SK-N-SH (cell line): ENCODE measurements around the gene PLCE1. TPM values are rescaled to one million over a fixed set of nuclear protein-coding genes. Genes with fewer than 3 reads are reported as not detected.

ENCODE experiments used
- CTCF ChIA-PET: fragments of 300-600, 350-600 bp; formaldehyde crosslinking; extraction: SDS; loops from one replicate; lab custom pipeline; 2021; lab: Yijun Ruan, JAX
- POLR2A ChIA-PET: fragments of 350-600 bp; sonication (Branson Sonifier 250); formaldehyde crosslinking; extraction: SDS; loops from one replicate; lab custom pipeline; 2020; ENCODE audit warnings: antibody characterized with exemption, inconsistent platforms; lab: Yijun Ruan, JAX
- DNase-seq: peaks from one replicate; pipeline ENCODE4 v3.0.0; 2012
- H2AFZ ChIP-seq: fragments of 200-600 bp; sonication (generic); 2 replicates; pipeline ENCODE4 v1.8.1; 2016; ENCODE audit warnings: antibody characterized with exemption, mild to moderate bottlenecking, low read depth
- H3F3A ChIP-seq: fragments of 200-600 bp; sonication (generic); replicated peaks from 2 replicates; pipeline ENCODE3; 2016; ENCODE audit warnings: antibody characterized with exemption, mild to moderate bottlenecking; ENCODE audit not compliant: insufficient read depth
- H3K27ac ChIP-seq, 2 experiments: fragments of 200-500 bp in 1 of 2; fragments of 200-600 bp in 1 of 2; sonication (Bioruptor generic) in 1 of 2; sonication (generic), shearing (Covaris generic) in 1 of 2; 2 replicates each; pipeline versions ENCODE4 v1.5.1 to v1.6.1; 2014 to 2016; ENCODE audit warnings: low read depth in 2 of 2, inconsistent platforms in 1 of 2, low read length in 1 of 2, mild to moderate bottlenecking in 1 of 2, mixed read lengths in 1 of 2
- H3K27me3 ChIP-seq: fragments of 200-600 bp; sonication (generic), shearing (Covaris generic); 2 replicates; pipeline ENCODE4 v1.6.1; 2016; ENCODE audit warnings: mixed run types; ENCODE audit not compliant: insufficient read depth
- H3K36me3 ChIP-seq, 2 experiments: fragments of 200-500 bp in 1 of 2; fragments of 200-600 bp in 1 of 2; sonication (Bioruptor generic) in 1 of 2; sonication (generic) in 1 of 2; replicated peaks in 1 of 2; 2 replicates each; pipeline versions ENCODE3 to v1.5.1; 2014 to 2016; ENCODE audit warnings: low read length in 1 of 2, mild to moderate bottlenecking in 1 of 2; ENCODE audit not compliant: insufficient read depth in 2 of 2, control insufficient read depth in 1 of 2
- H3K4me1 ChIP-seq, 2 experiments: fragments of 200-500 bp in 1 of 2; fragments of 200-600 bp in 1 of 2; sonication (Bioruptor generic) in 1 of 2; sonication (generic), shearing (Covaris generic) in 1 of 2; 2 replicates each; pipeline versions ENCODE4 v1.5.1 to v1.6.1; 2014 to 2016; ENCODE audit warnings: low read depth in 1 of 2, low read length in 1 of 2, mixed run types in 1 of 2; ENCODE audit not compliant: insufficient read depth in 2 of 2, control insufficient read depth in 1 of 2
- H3K4me2 ChIP-seq: fragments of 200-600 bp; sonication (generic), shearing (Covaris generic); 2 replicates; pipeline ENCODE4 v1.6.1; 2017; ENCODE audit warnings: mixed run types
- H3K4me3 ChIP-seq, 2 experiments: fragments of 200-500 bp in 1 of 2; fragments of 200-600 bp in 1 of 2; sonication (Bioruptor generic) in 1 of 2; sonication (generic), shearing (Covaris generic) in 1 of 2; 2 replicates each; pipeline versions ENCODE4 v1.5.1 to v1.8.1; 2014 to 2016; ENCODE audit warnings: low read depth in 2 of 2, inconsistent platforms in 1 of 2, low read length in 1 of 2, mild to moderate bottlenecking in 1 of 2, mixed read lengths in 1 of 2, moderate library complexity in 1 of 2
- H3K79me2 ChIP-seq: fragments of 200-600 bp; sonication (generic); 2 replicates; pipeline ENCODE4 v1.8.1; 2017; ENCODE audit warnings: mild to moderate bottlenecking; ENCODE audit not compliant: insufficient read depth
- H3K9ac ChIP-seq: fragments of 200-600 bp; sonication (generic); 2 replicates; pipeline ENCODE4 v1.6.1; 2017; ENCODE audit warnings: mixed run types
- H3K9me2 ChIP-seq: fragments of 200-600 bp; sonication (generic); 2 replicates; pipeline ENCODE4 v1.6.1; 2017; ENCODE audit warnings: mixed run types
- H3K9me3 ChIP-seq: fragments of 200-600 bp; sonication (generic); 2 replicates; pipeline ENCODE4 v1.6.1; 2017; ENCODE audit warnings: mixed run types, mild to moderate bottlenecking, moderate library complexity
- H4K20me1 ChIP-seq: fragments of 200-600 bp; sonication (generic); 2 replicates; pipeline ENCODE4 v1.6.1; 2017; ENCODE audit warnings: mild to moderate bottlenecking, mixed run types; ENCODE audit not compliant: insufficient read depth
- CHD2 ChIP-seq: fragments of 150-350 bp; IDR thresholded peaks from 2 replicates; pipeline ENCODE4 v1.6.1; 2018; ENCODE audit warnings: low read length; ENCODE audit not compliant: partially characterized antibody
- CTCF ChIP-seq: fragments of 200-600 bp; sonication (generic); IDR thresholded peaks from 2 replicates; pipeline ENCODE4 v1.6.1; 2017; ENCODE audit warnings: antibody characterized with exemption, mild to moderate bottlenecking, moderate library complexity
- ELF1 ChIP-seq: IDR thresholded peaks from 2 replicates; pipeline ENCODE4 v1.4.0; 2012
- EP300 ChIP-seq, 2 experiments: IDR thresholded peaks; 2 replicates each; pipeline versions ENCODE4 v1.4.0 to v1.6.1; 2012; ENCODE audit warnings: borderline replicate concordance in 1 of 2, low read depth in 1 of 2, low read length in 1 of 2
- EZH2phosphoT487 ChIP-seq: fragments of 200-600 bp; sonication (generic); IDR thresholded peaks from 2 replicates; pipeline ENCODE4 v1.6.1; 2017; ENCODE audit warnings: low read depth, mixed run types, mild to moderate bottlenecking, antibody characterized with exemption, moderate library complexity, borderline replicate concordance
- FOSL2 ChIP-seq: IDR thresholded peaks from 2 replicates; pipeline ENCODE4 v1.4.0; 2012; ENCODE audit warnings: low read depth, mild to moderate bottlenecking, moderate library complexity, borderline replicate concordance
- FOXJ3 ChIP-seq: sonication (generic); formaldehyde crosslinking; IDR thresholded peaks from 2 replicates; pipeline ENCODE4 v1.5.1; 2020; ENCODE audit warnings: mild to moderate bottlenecking, missing genetic modification reagents
- FOXM1 ChIP-seq: IDR thresholded peaks from 2 replicates; pipeline ENCODE4 v1.4.0; 2012; ENCODE audit warnings: low read depth, mild to moderate bottlenecking
- GABPA ChIP-seq: IDR thresholded peaks from 2 replicates; pipeline ENCODE4 v1.4.0; 2012; ENCODE audit warnings: low read depth, mild to moderate bottlenecking
- MAX ChIP-seq: IDR thresholded peaks from 2 replicates; pipeline ENCODE4 v1.4.0; 2012; ENCODE audit warnings: low read depth
- MEF2A ChIP-seq: IDR thresholded peaks from 2 replicates; pipeline ENCODE4 v1.4.0; 2012; ENCODE audit warnings: low read depth, borderline replicate concordance
- MXI1 ChIP-seq: IDR thresholded peaks from 2 replicates; pipeline ENCODE4 v1.6.1; 2012; ENCODE audit warnings: mild to moderate bottlenecking, low read depth, low read length, improper control_type of control experiment
- NFIC ChIP-seq: IDR thresholded peaks from 2 replicates; pipeline ENCODE4 v1.4.0; 2012; ENCODE audit warnings: borderline replicate concordance
- NRF1 ChIP-seq: IDR thresholded peaks from 2 replicates; pipeline ENCODE4 v1.6.1; 2012; ENCODE audit warnings: low read depth, mild to moderate bottlenecking, low read length
- PBX3 ChIP-seq: IDR thresholded peaks from 2 replicates; pipeline ENCODE4; 2012
- RXRA ChIP-seq: IDR thresholded peaks from 2 replicates; pipeline ENCODE4 v1.4.0; 2012; ENCODE audit warnings: low read depth, mild to moderate bottlenecking, borderline replicate concordance
- SIN3A ChIP-seq: IDR thresholded peaks from 2 replicates; pipeline ENCODE4 v1.6.1; 2012; ENCODE audit warnings: low read depth, mild to moderate bottlenecking, low read length, moderate library complexity, borderline replicate concordance
- TAF1 ChIP-seq: IDR thresholded peaks from 2 replicates; pipeline ENCODE4 v1.6.1; 2012; ENCODE audit warnings: low read depth, mild to moderate bottlenecking, low read length, moderate library complexity, borderline replicate concordance
- TCF12 ChIP-seq: IDR thresholded peaks from 2 replicates; pipeline ENCODE4 v1.4.0; 2012
- TEAD4 ChIP-seq: IDR thresholded peaks from 2 replicates; pipeline ENCODE4 v1.4.0; 2012; ENCODE audit warnings: mild to moderate bottlenecking, borderline replicate concordance; ENCODE audit not compliant: insufficient read depth
- USF1 ChIP-seq: IDR thresholded peaks from 2 replicates; pipeline ENCODE4 v1.4.0; 2012; ENCODE audit warnings: low read depth, borderline replicate concordance
- USF2 ChIP-seq: fragments of 150-350 bp; IDR thresholded peaks from 2 replicates; pipeline ENCODE4 v1.6.1; 2017; ENCODE audit warnings: antibody characterized with exemption, low read length, low read depth, borderline replicate concordance
- WGBS: methylation state at CpG from one replicate; pipeline ENCODE4 v1.1.6; 2017; ENCODE audit warnings: low lambda C conversion rate; 5-methylcytosine and 5-hydroxymethylcytosine counted together
- polyA plus RNA-seq, 3 experiments: library from polyadenylated mRNA; depleted of rRNA; stranded (reverse); fragments of >200 nt; gene quantifications; 2 replicates each; pipeline ENCODE4 v1.2.3, GENCODE V29; 2012

The PLCE1 gene
- polyA plus RNA-seq, 1 of the 3 experiments (the other 2 are of a cell fraction) = 1.2 TPM

- DNase-seq = no peak
- ChIA-PET CTCF (interaction anchor here (0.6 to 1.4 kb wide), 3 partner anchors 10 to 1206 kb away, joined by 3 to 4 read pairs (median 3); no protein-coding TSS in a partner anchor), POLR2A (no interaction called here)
- Histone ChIP-seq H3K9me2 (no peaks in the 10 kb centered on the region), H3K9ac (no peak overlapping the region), H3F3A (peaks cover 30% of the 10 kb centered on the region), H3K79me2 (no peaks in the 10 kb centered on the region), H3K9me3 (no peaks in the 10 kb centered on the region), H3K27me3 (no peaks in the 10 kb centered on the region), H3K4me1 (peaks cover 9 to 14% of the 10 kb centered on the region in 2 experiments; a peak in 3 of 4 replicates), H3K4me2 (no peak overlapping the region), H2AFZ (no peak overlapping the region), H4K20me1 (no peaks in the 10 kb centered on the region), H3K27ac (no peak overlapping the region), H3K36me3 (no peaks in the 10 kb centered on the region), H3K4me3 (no peak overlapping the region)
- TF ChIP-seq TAF1 = no peak
- no peak for TF ChIP-seq FOXM1
- no peak for TF ChIP-seq MXI1
- TF ChIP-seq USF2 = no peak
- TF ChIP-seq FOSL2 = no peak
- no peak for TF ChIP-seq CHD2
- no peak for TF ChIP-seq TCF12
- TF ChIP-seq ELF1 = no peak
- TF ChIP-seq MEF2A = no peak
- TF ChIP-seq NFIC = no peak
- no peak for TF ChIP-seq PBX3
- TF ChIP-seq USF1 = no peak
- TF ChIP-seq EP300 (IDR thresholded peaks at IDR 0.05; ENCODE audit: borderline replicate concordance in 1 of 2, low read depth in 1 of 2, low read length in 1 of 2) = no peak
- WGBS = 91% methylated on average over 3 of the region's 3 CpGs
Measured at GRCh38 chr10:93996551-93996950, 2.8 kb downstream of the PLCE1 start.

- no peaks in the 10 kb centered on the region for H3K9me2 ChIP-seq
- H3K4me1 ChIP-seq = peaks cover 2 to 14% of the 10 kb centered on the region in 2 experiments; a peak in 1 of 4 replicates
- H3K4me3 ChIP-seq = no peak overlapping the region
- 89% methylated on average over 2 of the region's 2 CpGs for WGBS
- no peak overlapping the region for H3K4me2 ChIP-seq
- H4K20me1 ChIP-seq = no peaks in the 10 kb centered on the region
- no peak overlapping the region for H2AFZ ChIP-seq
- POLR2A ChIA-PET = no interaction called here
- no peaks in the 10 kb centered on the region for H3K36me3 ChIP-seq
- H3F3A ChIP-seq = peaks cover 20% of the 10 kb centered on the region
- no peak overlapping the region for H3K9ac ChIP-seq
- DNase-seq = no peak
- H3K27me3 ChIP-seq = no peaks in the 10 kb centered on the region
- CTCF ChIA-PET = interaction anchor here (1.1 to 1.4 kb wide), 2 partner anchors 9 to 11 kb away, joined by 3 to 4 read pairs; no protein-coding TSS in a partner anchor
- no peaks in the 10 kb centered on the region for H3K9me3 ChIP-seq
- no peak overlapping the region for H3K27ac ChIP-seq
- no peaks in the 10 kb centered on the region for H3K79me2 ChIP-seq
- TF ChIP-seq NRF1 (no peak), SIN3A (no peak), CTCF (no peak), TEAD4 (no peak), RXRA (no peak), PBX3 (no peak), TAF1 (no peak), GABPA (no peak), FOXJ3 (CRISPR knock-in tag) (no peak), MXI1 (no peak), NFIC (no peak), TCF12 (no peak), CHD2 (no peak), EZH2phosphoT487 (no peak), MAX (no peak)
Measured at GRCh38 chr10:93997546-93997945, 3.8 kb downstream of the PLCE1 start.
